Mesodermal cell (in vitro differentiated cells): Measurements from ENCODE around the gene DOLPP1.
"Not testable (repeated sequence)": the region's sequence is repeated elsewhere in the genome, so short reads cannot be mapped to it uniquely, and the experiment has no call there.

Experiments
- H3K27ac ChIP-seq: 2 replicates; pipeline ENCODE4 v1.7.0; 2013; ENCODE audit warnings: mild to moderate bottlenecking, low read depth, low read length, moderate library complexity; ENCODE audit not compliant: severe bottlenecking
- H3K36me3 ChIP-seq: 2 replicates; pipeline ENCODE4 v1.7.1; 2013; ENCODE audit warnings: mild to moderate bottlenecking, low read length, moderate library complexity; ENCODE audit not compliant: control insufficient read depth, insufficient read depth
- H3K4me1 ChIP-seq: one replicate; pipeline ENCODE4 v1.7.1; 2013; ENCODE audit warnings: mild to moderate bottlenecking, low read length; ENCODE audit not compliant: insufficient read depth, control insufficient read depth, poor library complexity, severe bottlenecking
- H3K4me3 ChIP-seq: 2 replicates; pipeline ENCODE4 v1.7.0; 2013; ENCODE audit warnings: low read length, control low read depth, mild to moderate bottlenecking; ENCODE audit not compliant: insufficient read depth, poor library complexity, severe bottlenecking; ENCODE audit errors: extremely low read depth
- H3K9me3 ChIP-seq: 2 replicates; pipeline ENCODE4 v1.7.1; 2013; ENCODE audit warnings: mild to moderate bottlenecking, low read length, moderate library complexity; ENCODE audit not compliant: control insufficient read depth
- WGBS, 2 experiments: methylation state at CpG; one replicate each; pipeline ENCODE4 v1.1.5; 2013; ENCODE audit warnings: missing lambda C conversion rate in 2 of 2; ENCODE audit not compliant: insufficient coverage in 2 of 2; 5-methylcytosine and 5-hydroxymethylcytosine counted together

The DOLPP1 gene

GRCh38 chr9:129107651-129108050, 26.7 kb downstream of the DOLPP1 start:
- H3K4me1 ChIP-seq, result no peaks in the 10 kb centered on the region
- peaks cover 3% of the 10 kb centered on the region for H3K36me3 ChIP-seq
- WGBS, 2 experiments, result 93 to 94% methylated on average over 13 of the region's 13 CpGs
- no peak overlapping the region for H3K4me3 ChIP-seq
- no peaks in the 10 kb centered on the region for H3K9me3 ChIP-seq
- no peak overlapping the region for H3K27ac ChIP-seq

GRCh38 chr9:129108083-129108804, 27.3 kb downstream of the DOLPP1 start:
- no peaks in the 10 kb centered on the region for H3K4me1 ChIP-seq
- H3K36me3 ChIP-seq, result peaks cover 3% of the 10 kb centered on the region
- no peak overlapping the region for H3K27ac ChIP-seq
- no peak overlapping the region for H3K4me3 ChIP-seq
- H3K9me3 ChIP-seq, result no peaks in the 10 kb centered on the region
- 93 to 95% methylated on average over 10 of the region's 13 CpGs for WGBS, 2 experiments

GRCh38 chr9:129108805-129109536, 28.1 kb downstream of the DOLPP1 start:
- Histone ChIP-seq H3K27ac (no peak overlapping the region), H3K4me3 (no peak overlapping the region), H3K36me3 (peaks cover 3% of the 10 kb centered on the region), H3K9me3 (no peaks in the 10 kb centered on the region), H3K4me1 (peaks cover 4% of the 10 kb centered on the region)
- 95 to 97% methylated on average over 9 to 10 of the region's 10 CpGs for WGBS, 2 experiments

- 69 to 92% methylated on average over 2 to 6 of the region's 7 CpGs for WGBS, 2 experiments
- peaks cover 3% of the 10 kb centered on the region for H3K36me3 ChIP-seq
- H3K27ac ChIP-seq, result no peak overlapping the region
- H3K4me3 ChIP-seq, result peak overlapping the region; percentile 99
- peaks cover 7% of the 10 kb centered on the region for H3K4me1 ChIP-seq
- no peaks in the 10 kb centered on the region for H3K9me3 ChIP-seq
Observed at GRCh38 chr9:129109537-129109903, 28.6 kb downstream of the DOLPP1 start.

- Histone ChIP-seq H3K36me3 (peaks cover 3% of the 10 kb centered on the region), H3K27ac (no peak overlapping the region), H3K4me3 (peak overlapping the region; percentile 99), H3K4me1 (peaks cover 7% of the 10 kb centered on the region), H3K9me3 (no peaks in the 10 kb centered on the region)
- 9 to 12% methylated on average over 44 to 49 of the region's 64 CpGs for WGBS, 2 experiments
Observed at GRCh38 chr9:129109952-129110739, 29.2 kb downstream of the DOLPP1 start.

GRCh38 chr9:129110740-129111527, 30.0 kb downstream of the DOLPP1 start, which contains the start of the genes CRAT and PTPA:
TSS of gene CRAT (minus strand) at chr9:129110793. CDS start at chr9:129110509, 284 bp downstream.
TSS of gene PTPA (plus strand) at chr9:129111415. CDS start at chr9:129111601, 186 bp downstream.
- Histone ChIP-seq H3K36me3 (peaks cover 3% of the 10 kb centered on the region), H3K27ac (peak within 1 kb of the TSS; percentile 93), H3K4me1 (peaks cover 7% of the 10 kb centered on the region), H3K9me3 (no peaks in the 10 kb centered on the region), H3K4me3 (peak within 1 kb of the TSS; percentile 99)
- WGBS, 2 experiments, result 0 to 1% methylated on average over 44 to 47 of the region's 77 CpGs

GRCh38 chr9:129111528-129112151, 30.7 kb downstream of the DOLPP1 start:
- Histone ChIP-seq H3K27ac (peak overlapping the region; percentile 93), H3K9me3 (no peaks in the 10 kb centered on the region), H3K4me1 (peaks cover 7% of the 10 kb centered on the region), H3K4me3 (peak overlapping the region; percentile 99), H3K36me3 (peaks cover 3% of the 10 kb centered on the region)
- 1 to 2% methylated on average over 24 to 27 of the region's 37 CpGs for WGBS, 2 experiments

- not testable (repeated sequence) for H3K9me3 ChIP-seq, H3K36me3 ChIP-seq, H3K27ac ChIP-seq, H3K4me1 ChIP-seq
- H3K4me3 ChIP-seq, result peak overlapping the region; percentile 99
- WGBS, 2 experiments, result 93 to 97% methylated on average over 15 to 16 of the region's 17 CpGs
Observed at GRCh38 chr9:129112526-129112925, 31.6 kb downstream of the DOLPP1 start.

- Histone ChIP-seq H3K9me3 (no peaks in the 10 kb centered on the region), H3K27ac (no peak overlapping the region), H3K4me3 (no peak overlapping the region), H3K4me1 (peaks cover 7% of the 10 kb centered on the region), H3K36me3 (peaks cover 5% of the 10 kb centered on the region)
- 94 to 98% methylated on average over 12 to 16 of the region's 17 CpGs for WGBS, 2 experiments
Observed at GRCh38 chr9:129113645-129114304, 32.9 kb downstream of the DOLPP1 start.
